GM19351 (cell line): ENCODE data around the gene CDR2L.
"Not testable (repeated sequence)": the region's sequence is repeated elsewhere in the genome, so short reads cannot be mapped to it uniquely, and the experiment has no call there.

Experiments used
- ATAC-seq: cut with Tn5 transposase; IDR thresholded peaks from one replicate; pipeline ENCODE4 v1.9.1; 2021; ENCODE audit warnings: mild to moderate bottlenecking, moderate library complexity; ENCODE audit not compliant: unreplicated experiment

The CDR2L gene

DNA sequence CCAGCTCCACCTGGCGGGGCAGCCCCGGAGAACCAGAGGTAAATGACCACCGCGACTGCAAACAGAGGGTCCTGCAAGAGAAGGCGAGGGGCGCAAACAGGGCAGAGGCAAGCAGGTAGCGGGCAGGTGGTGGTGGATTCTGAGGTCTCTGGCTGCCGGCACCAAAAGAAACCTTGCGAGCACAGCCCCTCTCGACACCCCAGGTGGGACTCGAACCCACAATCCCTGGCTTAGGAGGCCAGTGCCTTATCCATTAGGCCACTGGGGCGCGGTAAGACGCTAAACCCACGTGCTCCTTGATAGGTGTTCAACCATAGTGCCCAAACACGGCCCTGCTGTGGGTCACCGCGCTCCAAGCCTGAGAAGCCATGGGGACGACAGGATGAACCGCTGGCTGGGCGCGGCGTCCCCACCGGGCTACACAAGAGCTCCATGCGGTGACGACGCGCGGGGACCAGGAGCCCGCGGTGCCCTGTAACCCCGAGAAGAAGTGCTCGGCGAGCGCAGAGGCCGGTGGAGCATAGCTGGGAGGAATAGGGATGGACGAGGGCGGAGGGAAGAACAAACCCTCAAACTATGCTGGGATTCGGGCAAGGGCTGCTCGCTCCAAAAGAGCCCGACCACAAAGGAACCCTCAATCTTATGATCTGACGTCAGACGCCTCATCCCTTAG, 46.9 kb downstream of the CDR2L start:
- ATAC-seq = peak; percentile 64

DNA sequence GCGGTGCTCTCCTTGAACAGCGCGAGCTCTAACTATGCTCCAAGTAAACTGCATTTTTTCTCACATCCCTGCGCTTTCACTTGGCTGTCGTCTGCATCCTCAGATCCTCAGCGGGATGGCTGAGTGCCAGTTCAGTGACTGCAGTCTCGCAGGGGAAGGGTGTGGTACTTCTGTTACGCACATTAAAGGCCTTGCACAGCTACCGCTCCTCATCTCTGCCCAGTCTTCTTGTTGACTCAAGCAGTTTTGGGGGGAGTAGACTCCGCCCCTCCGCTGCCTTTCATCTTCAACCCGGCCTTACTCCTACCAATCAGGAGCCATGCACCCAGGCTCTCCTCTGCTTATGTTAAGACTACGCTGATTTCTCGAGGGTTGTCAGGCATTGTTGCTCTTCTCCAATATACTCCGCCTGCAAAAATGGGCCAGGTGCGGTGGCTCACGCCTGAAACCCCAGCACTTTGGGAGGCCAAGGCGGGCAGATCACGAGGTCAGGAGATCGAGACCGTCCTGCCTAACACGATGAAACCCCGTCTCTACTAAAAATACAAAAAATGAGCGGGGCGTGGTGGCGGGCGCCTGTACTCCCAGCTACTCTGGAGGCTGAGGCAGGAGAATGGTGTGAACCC, 49.3 kb downstream of the CDR2L start:
- ATAC-seq = no peak

DNA sequence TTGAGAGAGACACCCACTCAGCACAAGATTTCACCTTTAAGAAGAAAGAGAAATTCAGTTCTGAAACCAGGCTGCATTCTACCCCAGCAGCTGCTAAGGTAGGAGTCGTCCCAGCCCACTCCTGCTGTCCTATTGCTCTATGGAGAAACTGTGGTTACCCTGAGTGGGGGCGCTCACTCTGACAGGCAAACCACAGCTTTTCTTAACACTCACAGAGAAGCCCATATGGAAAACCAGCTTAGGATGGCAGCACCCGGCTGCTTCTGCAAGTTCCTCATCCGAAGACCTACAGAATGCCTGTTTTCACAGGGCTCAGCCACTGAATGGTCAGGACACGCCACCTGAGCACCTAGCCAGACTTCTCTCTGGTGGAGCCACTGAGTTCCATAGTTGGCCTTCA, 51.8 kb downstream of the CDR2L start:
- ATAC-seq = no peak

DNA sequence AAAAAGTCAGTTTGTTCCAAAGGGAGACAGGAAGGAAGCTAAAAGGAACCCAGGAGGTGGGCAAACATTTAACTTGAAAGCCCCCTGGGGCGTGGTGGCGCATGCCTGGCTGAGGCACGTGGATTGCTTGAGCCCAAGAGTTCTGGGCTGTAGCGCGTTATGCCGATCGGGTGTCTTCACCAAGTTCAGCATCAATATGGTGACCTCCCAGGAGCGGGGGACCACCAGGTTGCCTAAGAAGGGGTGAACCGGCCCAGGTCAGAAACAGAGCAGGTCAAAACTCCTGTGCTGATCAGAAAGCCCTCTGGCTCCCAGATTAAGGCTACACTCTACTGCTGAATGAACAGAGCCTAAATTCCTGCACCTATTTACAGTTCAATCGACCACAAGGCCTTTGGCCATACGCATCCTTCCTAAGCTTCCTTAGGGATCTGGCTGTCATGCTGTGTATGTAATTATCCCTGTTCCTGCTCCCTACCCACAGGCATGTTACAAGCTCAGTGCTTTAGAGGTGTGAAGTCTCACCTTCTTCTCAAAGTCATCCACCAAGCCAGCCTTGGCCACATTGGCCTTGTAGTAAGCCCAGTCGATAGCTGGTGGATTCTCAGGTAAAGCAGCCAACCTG, 54.3 kb downstream of the CDR2L start:
- ATAC-seq = no peak

DNA sequence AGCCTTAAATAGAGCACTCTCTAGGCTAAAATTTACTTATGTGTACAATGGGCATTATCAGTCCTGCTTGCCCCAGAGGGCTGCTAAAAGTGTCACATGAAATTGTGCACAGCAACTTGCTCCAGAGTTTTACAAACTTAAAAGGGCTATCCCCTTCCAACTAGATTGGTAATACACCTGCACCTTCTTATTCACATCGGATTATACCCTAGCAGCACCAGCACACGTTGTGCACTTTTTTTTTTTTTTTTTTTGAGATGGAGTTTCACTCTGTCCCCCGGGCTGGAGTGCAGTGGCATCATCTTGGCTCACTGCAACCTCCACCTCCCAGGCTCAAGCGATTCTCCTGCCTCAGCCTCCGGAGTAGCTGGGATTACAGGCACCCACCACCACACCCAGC, 56.4 kb downstream of the CDR2L start:
- ATAC-seq = not testable (repeated sequence)

DNA sequence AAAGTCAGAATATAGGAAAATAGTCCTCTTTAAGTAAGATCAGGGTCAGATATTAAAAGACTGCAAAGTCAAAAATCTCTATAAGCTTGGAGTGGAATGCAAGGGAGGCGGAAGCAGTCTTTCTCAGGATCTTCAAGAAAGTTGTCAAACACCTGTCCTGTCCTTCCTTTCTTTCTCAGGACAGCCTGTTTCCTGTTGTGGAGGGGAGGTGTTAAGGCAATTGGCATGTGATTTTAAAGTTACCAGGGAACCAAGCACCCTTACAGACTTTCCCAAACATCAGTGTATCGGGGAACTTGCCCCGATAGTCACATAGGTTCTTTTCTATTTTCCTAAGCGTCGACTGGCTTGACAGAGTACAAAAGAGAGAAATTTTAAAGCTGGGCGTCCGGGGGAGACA, 57.3 kb downstream of the CDR2L start:
- ATAC-seq = no peak

DNA sequence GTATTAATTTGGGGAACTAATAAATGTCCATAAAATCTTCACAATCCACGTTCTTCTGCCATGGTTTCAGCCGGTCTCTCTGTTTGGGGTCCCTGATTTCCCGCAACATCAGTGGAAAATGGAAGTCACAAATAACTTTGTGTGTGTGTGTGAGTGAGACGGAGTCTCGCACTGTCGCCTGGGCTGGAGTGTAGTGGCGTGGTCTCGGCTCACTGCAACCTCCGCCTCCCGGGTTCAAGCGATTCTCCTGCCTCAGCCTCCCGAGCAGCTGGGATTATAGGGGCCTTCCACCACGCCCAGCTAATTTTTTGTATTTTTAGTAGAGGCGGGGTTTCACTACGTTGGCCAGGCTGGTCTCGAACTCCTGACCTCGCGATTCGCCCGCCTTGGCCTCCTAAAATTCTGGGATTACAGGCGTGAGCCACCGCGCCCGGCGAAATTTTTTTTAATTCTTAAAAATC, 58.5 kb downstream of the CDR2L start:
- not testable (repeated sequence) for ATAC-seq

DNA sequence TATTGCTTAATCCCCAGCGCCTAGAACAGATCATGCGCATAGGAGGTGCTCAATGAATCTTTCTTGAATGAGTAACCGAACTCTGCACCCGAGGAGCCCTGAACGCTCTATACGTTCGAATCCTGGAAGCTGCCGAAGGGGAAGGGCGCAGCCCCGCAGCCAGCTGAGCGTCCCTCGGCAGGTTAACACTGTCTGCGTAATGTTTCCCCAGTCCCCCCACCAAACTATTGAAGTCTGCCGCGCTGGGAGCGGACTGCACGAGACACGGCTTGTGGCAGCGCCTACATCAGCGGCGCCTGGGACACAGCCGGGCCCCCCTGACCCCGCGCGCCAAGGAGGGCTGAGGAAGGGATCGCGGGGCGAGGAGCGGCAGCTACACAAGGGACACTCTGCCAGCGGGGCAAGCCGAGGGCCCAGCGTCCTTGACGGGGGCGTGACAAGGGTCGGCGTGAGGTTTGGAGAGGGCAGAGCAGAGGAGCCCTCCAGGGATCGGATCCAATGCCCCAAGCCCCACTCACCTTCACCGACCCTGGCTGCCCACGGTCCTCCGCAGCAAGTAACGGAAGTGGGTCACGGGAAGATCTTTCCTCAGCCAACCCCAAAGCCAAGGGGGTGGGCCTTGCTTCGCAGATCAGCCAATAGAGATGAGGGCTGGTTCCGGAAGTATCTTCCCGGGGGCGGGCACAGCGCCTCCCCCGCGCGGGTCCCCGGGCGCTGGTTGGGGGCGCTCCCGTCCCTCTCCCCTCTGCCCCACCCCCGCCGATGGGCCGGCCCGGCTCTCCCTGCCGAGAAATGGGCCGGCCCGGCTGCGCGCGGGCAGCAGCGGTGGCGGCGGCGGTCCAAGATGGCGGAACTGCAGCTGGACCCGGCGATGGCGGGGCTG, 59.2 kb downstream of the CDR2L start, which contains the start of the genes ATP5PD and KCTD2:
Gene ATP5PD, minus strand, starts transcription at position 563 of the 883 bp plus-strand sequence. CDS start 4,319 bp downstream, outside the sequence.
Gene KCTD2, plus strand, starts transcription at position 819 of the 883 bp plus-strand sequence. Its CDS starts 26 bp downstream, at position 845.
- peak; percentile 94 for ATAC-seq

DNA sequence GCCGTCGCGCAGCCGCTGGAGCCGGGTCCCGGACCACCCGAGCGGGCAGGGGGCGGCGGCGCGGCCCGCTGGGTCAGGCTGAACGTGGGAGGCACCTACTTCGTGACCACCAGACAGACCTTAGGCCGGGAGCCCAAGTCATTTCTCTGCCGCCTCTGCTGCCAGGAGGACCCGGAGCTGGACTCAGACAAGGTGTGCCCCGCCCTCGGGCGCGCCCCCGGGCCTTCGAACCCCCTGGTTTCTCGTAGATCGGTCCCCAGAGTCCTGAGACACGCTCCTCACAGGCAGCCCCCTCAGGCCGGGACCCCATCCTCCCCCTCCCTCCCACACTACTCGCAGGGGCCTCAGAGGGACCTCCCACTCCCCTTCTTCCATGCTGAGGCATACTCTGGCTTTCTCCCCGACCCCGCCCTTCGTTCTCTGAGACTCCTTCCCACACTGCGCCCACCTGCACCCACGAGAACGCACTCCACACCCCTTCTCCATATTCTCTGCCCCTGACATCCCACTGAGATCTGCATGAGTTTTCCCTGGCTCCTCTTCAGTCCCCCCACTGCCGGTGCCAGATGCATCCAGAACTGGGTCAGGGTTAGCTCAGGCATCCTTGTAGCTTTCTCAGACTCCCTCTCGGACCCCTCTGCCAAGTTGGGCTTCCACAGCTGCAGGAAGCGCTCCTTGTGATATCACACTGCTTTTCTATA, 60.1 kb downstream of the CDR2L start:
- ATAC-seq = peak; percentile 11

DNA sequence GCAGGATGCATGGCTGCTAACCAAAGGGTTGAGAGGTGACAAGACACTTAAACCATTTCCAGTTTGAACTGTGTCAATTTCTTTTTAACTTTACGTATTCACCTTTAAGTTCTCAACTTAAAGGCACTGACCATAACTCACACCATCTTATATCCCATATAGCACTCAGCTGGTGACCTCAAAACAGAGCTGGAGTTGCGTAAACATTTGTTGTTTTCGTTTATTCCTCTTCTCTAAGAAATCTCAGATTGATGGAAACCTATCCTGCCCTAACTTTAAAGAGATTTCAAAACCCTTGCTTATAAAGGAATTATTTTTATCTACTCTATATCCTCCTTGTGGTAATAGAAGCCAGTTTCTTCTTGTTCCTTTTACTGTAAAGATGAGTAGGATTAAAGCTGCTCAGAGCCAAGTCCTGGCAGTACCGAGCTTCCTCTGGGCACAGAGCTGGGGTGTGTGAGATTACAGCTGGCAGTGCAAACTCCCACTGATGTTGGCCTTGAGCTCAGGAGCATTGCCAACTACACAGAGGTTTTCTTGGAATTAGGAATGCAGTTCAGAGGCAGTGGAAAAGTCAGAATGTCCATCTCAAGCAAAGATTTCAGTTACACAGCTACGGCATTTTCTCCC, 60.9 kb downstream of the CDR2L start:
- no peak for ATAC-seq

DNA sequence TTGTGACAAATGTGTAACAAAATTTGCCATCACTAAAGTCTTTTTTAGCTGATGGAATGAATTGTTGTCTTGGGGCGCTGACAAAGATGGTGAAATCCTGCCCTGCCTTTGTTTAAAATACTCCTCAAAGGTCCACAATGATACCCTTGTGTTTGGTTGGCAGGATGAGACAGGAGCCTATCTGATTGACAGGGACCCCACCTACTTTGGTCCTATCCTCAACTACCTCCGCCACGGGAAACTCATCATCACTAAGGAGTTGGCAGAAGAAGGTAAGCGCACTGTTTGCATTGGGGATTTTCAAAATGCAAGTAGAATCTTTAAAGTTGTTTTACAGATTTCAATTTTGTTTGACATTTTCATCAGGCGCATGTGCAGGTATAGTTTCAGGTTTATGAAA, 61.6 kb downstream of the CDR2L start:
- no peak for ATAC-seq

DNA sequence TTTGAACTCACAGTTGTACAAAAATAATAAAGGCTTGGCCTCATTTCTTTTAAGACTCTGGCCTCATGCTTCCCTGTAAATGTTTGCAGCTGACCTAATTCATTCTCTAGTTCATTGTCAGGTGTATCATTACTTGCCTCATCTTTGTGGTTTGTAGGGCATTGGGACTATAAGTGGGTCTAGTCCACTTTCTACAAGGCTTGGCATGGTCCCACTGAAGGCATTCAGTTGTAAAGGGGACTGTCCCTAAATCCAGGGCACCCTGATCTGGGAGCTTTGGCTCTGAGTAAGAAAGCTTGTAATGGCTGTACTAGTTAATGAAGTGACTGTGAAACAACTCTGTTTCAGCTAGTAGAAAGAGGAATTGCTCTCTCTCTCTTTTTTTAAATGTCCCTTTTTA, 62.3 kb downstream of the CDR2L start:
- no peak for ATAC-seq

DNA sequence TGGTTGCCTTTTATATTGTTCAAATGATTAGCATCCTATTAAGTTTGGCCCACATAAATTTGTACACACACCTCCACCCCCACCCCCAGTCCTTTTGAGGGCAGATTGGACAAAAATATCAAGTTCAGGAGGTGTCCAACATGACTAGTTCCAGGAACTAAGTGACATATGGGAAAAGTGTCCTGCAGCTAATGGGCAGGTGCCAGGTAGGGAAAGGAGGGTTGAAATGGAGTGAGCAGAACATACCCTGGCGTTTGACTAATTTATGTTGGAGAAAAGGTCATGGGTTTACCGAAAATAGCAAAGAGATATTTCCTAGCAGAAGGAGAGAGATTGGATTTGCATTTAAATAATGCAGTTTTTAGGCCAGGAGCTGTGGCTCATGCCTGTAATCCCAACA, 64.5 kb downstream of the CDR2L start:
- no peak for ATAC-seq
